Erythroblast (primary cell): ENCODE data around the gene SUPT20HL1.

Experiments
- GATA1 ChIP-seq: IDR thresholded peaks from 2 replicates; pipeline ENCODE4 v1.6.1; 2011; ENCODE audit warnings: low read depth, mild to moderate bottlenecking, control low read depth, low read length, moderate library complexity
- POLR2A ChIP-seq: IDR thresholded peaks from 2 replicates; pipeline ENCODE4 v1.6.1; 2011; ENCODE audit warnings: mild to moderate bottlenecking, low read length

- TF ChIP-seq POLR2A (no peak), GATA1 (no peak)
Observed at GRCh38 chrX:24364851-24365538, 4.6 kb downstream of the SUPT20HL1 start.
